ENCODE results near the gene FBXL14.

The FBXL14 gene

GRCh38 chr12:1517734-1518525 lies 76.5 kb downstream of the FBXL14 start:
- H3K27ac ChIP-seq = no peak overlapping the region
- H3K9ac ChIP-seq = no peak overlapping the region
- peak overlapping the region in 7 of 11 experiments; percentile 19 to 49 (median 31); a peak in 7 of 22 replicates for H3K4me2 ChIP-seq

GRCh38 chr12:1517007-1517406 lies 77.4 kb downstream of the FBXL14 start:
- Histone ChIP-seq H3K27ac (no peak overlapping the region), H3K27me3 (no peaks in the 10 kb centered on the region), H3K9me3 (replicated peaks in 1 of 11) (peaks cover 15 to 21% (median 18%) of the 10 kb centered on the region in 11 experiments; a peak in 20 of 22 replicates), H4K20me1 (no peaks in the 10 kb centered on the region; a peak in 1 of 22 replicates), H3K36me3 (no peaks in the 10 kb centered on the region), H3K4me2 (no peak overlapping the region), H3K4me1 (peaks cover 0 to 17% (median 12%) of the 10 kb centered on the region in 10 experiments; a peak in 12 of 20 replicates), H3K9ac (no peak overlapping the region), H3K4me3 (no peak overlapping the region)
- TF ChIP-seq Cebpa-rat (IDR thresholded peaks at IDR 0.05) = no peak

More at GRCh38 chr12:1517734-1518525, 76.5 kb downstream of the FBXL14 start:
- Histone ChIP-seq H3K27me3 (no peaks in the 10 kb centered on the region), H3K9me3 (replicated peaks in 1 of 11) (peaks cover 15 to 21% (median 18%) of the 10 kb centered on the region in 11 experiments; a peak in 21 of 22 replicates), H4K20me1 (no peaks in the 10 kb centered on the region; a peak in 1 of 22 replicates), H3K36me3 (no peaks in the 10 kb centered on the region), H3K4me1 (peaks cover 0 to 17% (median 12%) of the 10 kb centered on the region in 10 experiments; a peak in 12 of 20 replicates), H3K4me3 (no peak overlapping the region)
- TF ChIP-seq Cebpa-rat (IDR thresholded peaks at IDR 0.05) = no peak
